CD4-positive, alpha-beta T cell treated with Interleukin-4 for 4 hours (primary cell): ENCODE results near the gene E2F8.

Source experiments
- DNase-seq: peaks from one replicate; pipeline ENCODE4 v3.0.0-alpha.2; 2020

Gene E2F8

DNA sequence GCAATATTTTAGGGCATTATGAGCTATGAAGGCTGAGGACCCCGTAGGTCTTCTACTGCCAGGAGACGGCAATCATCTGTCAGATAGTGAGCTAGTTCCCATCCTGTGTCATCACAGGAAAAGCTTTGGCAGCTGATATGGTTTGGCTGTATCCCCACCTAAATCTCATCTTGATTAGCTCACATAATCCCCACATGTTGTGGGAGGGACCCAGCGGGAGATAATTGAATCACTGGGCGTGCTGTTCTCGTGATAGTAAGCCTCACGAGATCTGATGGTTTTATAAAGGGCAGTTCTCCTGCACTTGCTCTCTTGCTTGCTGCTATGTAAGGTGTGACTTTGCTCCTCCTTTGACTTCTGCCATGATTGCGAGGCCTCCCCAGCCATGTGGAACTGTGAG, 57.1 kb downstream of the E2F8 start:
- DNase-seq = no peak

DNA sequence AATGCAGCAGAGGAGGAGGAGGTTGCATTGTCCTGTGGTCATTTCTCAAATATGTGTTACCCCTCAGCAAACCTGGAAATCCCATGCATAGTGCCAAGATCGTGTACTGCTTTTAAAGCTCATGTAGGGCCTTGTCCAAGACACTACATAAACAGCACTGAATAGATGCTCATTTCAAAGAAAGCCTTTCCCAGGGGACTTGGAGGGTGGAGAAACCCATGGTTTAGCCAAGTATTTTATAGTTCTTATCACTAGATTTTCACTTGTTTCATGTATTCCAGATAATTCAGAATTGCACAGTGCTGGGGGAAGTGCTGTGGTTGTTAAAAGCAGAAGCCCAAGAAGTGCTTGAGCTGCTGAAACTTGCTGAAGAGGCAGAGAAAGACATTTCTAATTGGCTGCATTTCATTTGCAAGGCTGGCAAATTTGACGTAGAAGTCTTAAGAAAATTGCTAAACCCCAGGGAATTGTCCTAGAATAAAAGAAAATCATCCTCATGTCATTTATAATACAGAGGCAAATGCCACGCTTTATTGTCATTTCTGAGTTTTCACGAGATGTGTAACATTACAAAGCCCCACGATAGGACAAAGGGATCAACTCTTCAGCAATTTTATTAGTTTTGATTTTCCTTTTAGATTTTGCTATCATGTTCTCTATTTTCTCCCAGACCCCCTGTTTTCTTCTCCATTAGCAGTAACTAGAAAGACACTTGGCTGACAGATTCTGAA, 59.0 kb downstream of the E2F8 start:
- DNase-seq = no peak

DNA sequence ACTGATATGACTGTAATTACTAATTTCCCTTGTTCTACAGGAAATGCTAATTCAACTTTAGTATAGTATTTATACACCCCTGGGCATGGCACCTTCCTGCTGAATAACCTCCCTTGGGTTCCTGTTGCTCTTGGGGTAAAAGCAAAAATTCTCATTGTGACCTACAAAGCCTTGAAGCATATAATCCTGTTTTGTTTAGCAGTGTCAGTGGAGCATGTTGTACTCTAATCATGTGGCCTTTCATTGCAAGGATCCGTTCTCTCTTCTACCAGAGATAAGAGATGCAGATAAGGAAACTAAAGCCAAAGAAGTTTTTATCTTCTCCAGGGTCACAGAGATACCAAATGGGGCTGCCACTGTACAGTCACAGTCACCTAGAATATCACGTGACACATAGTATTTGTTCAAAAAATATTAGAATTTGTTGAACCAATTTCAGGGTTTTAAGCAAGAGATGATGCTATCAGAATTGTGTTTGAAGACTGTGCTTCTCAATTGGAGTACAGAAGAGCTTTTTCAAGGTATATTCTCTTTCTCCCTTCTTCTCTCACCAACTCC, 64.0 kb downstream of the E2F8 start:
- no peak for DNase-seq
